Endothelial cell of umbilical vein (primary cell): ENCODE data around the gene RHBDF1. TPM values are rescaled to one million over a fixed set of nuclear protein-coding genes. Genes with fewer than 3 reads are reported as not detected.

Experiments
- BruUV-seq: library from RNA; stranded (reverse); fragments of 400-500 nt; replicated peaks from 2 replicates; lab custom pipeline; 2021; lab: Mats Ljungman, UMichigan
- CTCF ChIA-PET: fragments of 300-600, 350-600 bp; sonication (Branson Sonifier 250); formaldehyde crosslinking; loops from one replicate; lab custom pipeline; 2021; ENCODE audit warnings: antibody characterized with exemption, inconsistent platforms; lab: Charles Lee
- POLR2A ChIA-PET: fragments of 300-600, 350-600 bp; sonication (Branson Sonifier 250); formaldehyde crosslinking; loops from one replicate; lab custom pipeline; 2021; ENCODE audit warnings: antibody characterized with exemption, inconsistent platforms; lab: Charles Lee
- DNase-seq: peaks from one replicate; pipeline ENCODE4 v3.0.0-alpha.2; 2011; ENCODE audit warnings: low read depth, low spot score
- FAIRE-seq: peaks from 2 replicates; lab custom pipeline; 2011; peaks lifted over from hg19 to GRCh38; lab: Jason Lieb, UNC
- H2AFZ ChIP-seq: 2 replicates; pipeline ENCODE4 v1.6.0; 2012; ENCODE audit warnings: low read depth, low read length, control low read depth, inconsistent platforms
- H3K27ac ChIP-seq: 2 replicates; pipeline ENCODE4 v1.5.1; 2011; ENCODE audit warnings: low read depth, mild to moderate bottlenecking, control low read depth, low read length, moderate library complexity; ENCODE audit not compliant: insufficient read depth
- H3K27me3 ChIP-seq, 2 experiments: 2 replicates each; pipeline versions ENCODE4 v1.6.0 to v1.6.1; 2011; ENCODE audit warnings: low read length in 2 of 2, mixed read lengths in 1 of 2; ENCODE audit not compliant: control insufficient read depth in 2 of 2, insufficient read depth in 2 of 2
- H3K36me3 ChIP-seq, 2 experiments: 2 replicates in 1 of 2; 3 replicates in 1 of 2; pipeline ENCODE4 v1.5.1; 2011; ENCODE audit warnings: low read length in 2 of 2, mild to moderate bottlenecking in 1 of 2, moderate library complexity in 1 of 2; ENCODE audit not compliant: control insufficient read depth in 2 of 2, insufficient read depth in 2 of 2; ENCODE audit errors: extremely low read depth in 1 of 2
- H3K4me1 ChIP-seq: 3 replicates; pipeline ENCODE4 v1.5.1; 2011; ENCODE audit warnings: mild to moderate bottlenecking, low read length; ENCODE audit not compliant: control insufficient read depth, insufficient read depth; ENCODE audit errors: extremely low read depth
- H3K4me2 ChIP-seq: 2 replicates; pipeline ENCODE4 v1.6.1; 2011; ENCODE audit warnings: low read length, control low read depth, mixed read lengths; ENCODE audit not compliant: insufficient read depth
- H3K4me3 ChIP-seq, 3 experiments: fragments of 200-600 bp in 1 of 3; sonication (generic), shearing (Covaris generic) in 1 of 3; replicated peaks in 1 of 3; 2 replicates each; pipeline ENCODE4 v1.5.1; 2011 to 2016; ENCODE audit warnings: control low read depth in 3 of 3, low read length in 3 of 3, mild to moderate bottlenecking in 2 of 3, inconsistent platforms in 1 of 3, low read depth in 1 of 3, moderate library complexity in 1 of 3; ENCODE audit not compliant: insufficient read depth in 1 of 3
- H3K79me2 ChIP-seq: 2 replicates; pipeline ENCODE4 v1.6.0; 2012; ENCODE audit warnings: low read length, inconsistent platforms; ENCODE audit not compliant: control insufficient read depth, insufficient read depth
- H3K9ac ChIP-seq: replicated peaks from 2 replicates; pipeline ENCODE3; 2011; ENCODE audit warnings: low read length, control low read depth; ENCODE audit not compliant: insufficient read depth; ENCODE audit errors: extremely low read depth
- H3K9me1 ChIP-seq: replicated peaks from 3 replicates; pipeline ENCODE4 v1.6.0; 2011; ENCODE audit warnings: mild to moderate bottlenecking, low read length; ENCODE audit not compliant: control insufficient read depth, insufficient read depth; ENCODE audit errors: extremely low read depth
- H3K9me3 ChIP-seq: replicated peaks from 2 replicates; pipeline ENCODE4 v1.5.1; 2012; ENCODE audit warnings: low read length, inconsistent platforms; ENCODE audit not compliant: control insufficient read depth, insufficient read depth
- H4K20me1 ChIP-seq: replicated peaks from 2 replicates; pipeline ENCODE3; 2011; ENCODE audit warnings: mild to moderate bottlenecking, low read length; ENCODE audit not compliant: control insufficient read depth, insufficient read depth; ENCODE audit errors: extremely low read depth
- CTCF ChIP-seq, 2 donors: IDR thresholded peaks; 1 replicate in 1 of 2; 2 replicates in 1 of 2; pipeline ENCODE4 v1.5.1; 2011; ENCODE audit warnings: low read length in 2 of 2, mild to moderate bottlenecking in 2 of 2, moderate library complexity in 2 of 2, control low read depth in 1 of 2, inconsistent platforms in 1 of 2, low read depth in 1 of 2; ENCODE audit not compliant: insufficient read depth in 1 of 2; ENCODE audit errors: extremely low read depth in 1 of 2
- EZH2 ChIP-seq: IDR thresholded peaks from 2 replicates; pipeline ENCODE4 v1.6.1; 2012; ENCODE audit warnings: borderline replicate concordance, low read depth, mild to moderate bottlenecking, moderate library complexity, low read length, inconsistent platforms; ENCODE audit not compliant: severe bottlenecking
- FOS ChIP-seq: IDR thresholded peaks from 2 replicates; pipeline ENCODE4 v1.6.1; 2011; ENCODE audit warnings: mild to moderate bottlenecking, low read length, moderate library complexity, borderline replicate concordance; ENCODE audit not compliant: insufficient read depth
- GATA2 ChIP-seq: IDR thresholded peaks from 2 replicates; pipeline ENCODE4 v1.7.0; 2011; ENCODE audit warnings: low read depth, mild to moderate bottlenecking, moderate library complexity, mixed read lengths, low read length; ENCODE audit not compliant: insufficient read length, insufficient read depth
- JUN ChIP-seq: IDR thresholded peaks from 2 replicates; pipeline ENCODE4 v1.6.1; 2011; ENCODE audit warnings: borderline replicate concordance, low read depth; ENCODE audit not compliant: insufficient read length, insufficient read depth
- MAX ChIP-seq: IDR thresholded peaks from 2 replicates; pipeline ENCODE4 v1.6.1; 2011; ENCODE audit not compliant: insufficient read depth, insufficient read length
- MYC ChIP-seq: IDR thresholded peaks from one replicate; pipeline ENCODE4 v1.6.1; 2011; ENCODE audit warnings: mild to moderate bottlenecking, low read depth, low read length
- POLR2A ChIP-seq: IDR thresholded peaks from 2 replicates; pipeline ENCODE4 v1.6.1; 2012; ENCODE audit warnings: low read depth, mild to moderate bottlenecking, control low read depth, low read length
- POLR2AphosphoS5 ChIP-seq: IDR thresholded peaks from 2 replicates; pipeline ENCODE4 v1.6.1; 2012; ENCODE audit warnings: low read depth, mild to moderate bottlenecking, control low read depth, low read length, moderate library complexity; ENCODE audit not compliant: insufficient read depth
- dilution Hi-C: fragments of 300-500 bp; cut with MboI; formaldehyde crosslinking; loops from one replicate; pipeline ENCODE4 v1.15.0; 2019; ENCODE audit warnings: low sequenced_read_pairs; ENCODE audit not compliant: extremely low pct_ligation_motif_present
- intact Hi-C: fragments of 100-400 bp; cut with micrococcal nuclease; formaldehyde crosslinking; loops from one replicate; pipeline ENCODE4 v1.10.0; 2022
- polyA plus RNA-seq, 4 experiments: library from polyadenylated mRNA; depleted of rRNA in 3 of 4; stranded (reverse) in 3 of 4; unstranded in 1 of 4; fragments of >200 nt; gene quantifications; 2 replicates each; pipeline versions ENCODE4 v1.2.1 to v1.2.3, GENCODE V29; 2011 to 2012; ENCODE audit warnings: missing spikeins in 1 of 4
- total RNA-seq: library from RNA; stranded (reverse); gene quantifications from 2 replicates; pipeline ENCODE4 v1.2.3, GENCODE V29; 2021

Gene RHBDF1
- total and polyA plus RNA-seq, 2 donors (not counting 3 experiments of a cell fraction or from before 2014, with no cell fraction given) = 57.0 to 113 TPM

- no peak for DNase-seq
- no peaks in the 10 kb centered on the region for H3K9me3 ChIP-seq
- H4K20me1 ChIP-seq = no peaks in the 10 kb centered on the region
- H3K27ac ChIP-seq = no peak overlapping the region
- intact Hi-C loops = no loop called here
- no peak overlapping the region for H3K9ac ChIP-seq
- H3K4me3 ChIP-seq = no peak overlapping the region
- no TSS peak for BruUV-seq
- TF ChIP-seq EZH2 = no peak
- TF ChIP-seq POLR2AphosphoS5 = no peak
- no peak for TF ChIP-seq FOS
- no peak for TF ChIP-seq CTCF (IDR thresholded peaks at IDR 0.05; ENCODE audit: extremely low read depth in 1 of 2, insufficient read depth in 1 of 2, low read depth in 1 of 2, low read length in 2 of 2)
- no peak for TF ChIP-seq GATA2
- no peak for TF ChIP-seq POLR2A
- TF ChIP-seq JUN = no peak
- TF ChIP-seq MAX = no peak
- no peak for TF ChIP-seq MYC
- H3K36me3 ChIP-seq = peaks cover 3 to 27% of the 10 kb centered on the region in 2 experiments
- ChIA-PET POLR2A (interaction anchor here (0.6 kb wide), 1 partner anchor 96 kb away, joined by 3 read pairs; no protein-coding TSS in a partner anchor), CTCF (interaction anchor here (4.9 to 17.6 kb wide), 2 partner anchors 10 to 16 kb away, joined by 51 to 790 read pairs; partner anchors contain the start of genes MPG and RHBDF1)
- no peaks in the 10 kb centered on the region for H3K79me2 ChIP-seq
- dilution Hi-C loops = no loop called here
- H3K4me2 ChIP-seq = no peak overlapping the region
- H3K27me3 ChIP-seq = no peaks in the 10 kb centered on the region
- no peak for FAIRE-seq
- no peaks in the 10 kb centered on the region for H3K9me1 ChIP-seq
- H3K4me1 ChIP-seq = peaks cover 33% of the 10 kb centered on the region
- no peak overlapping the region for H2AFZ ChIP-seq
These were observed 14.1 kb upstream of the RHBDF1 start for GRCh38 chr16:86483-86952.
